Colonic mucosa (tissue), 4 donors: ENCODE data around the gene HLA-DPA1. TPM values are rescaled to one million over a fixed set of nuclear protein-coding genes. Genes with fewer than 3 reads are reported as not detected.

Experiments used
- DNase-seq: peaks from one replicate; pipeline ENCODE4 v3.0.0-alpha.2; 2020
- H3K27ac ChIP-seq: fragments of 200-600 bp; one replicate; pipeline ENCODE4 v1.8.0; 2021
- H3K27me3 ChIP-seq: fragments of 200-600 bp; one replicate; pipeline ENCODE4 v1.8.0; 2021
- H3K36me3 ChIP-seq: fragments of 200-600 bp; one replicate; pipeline ENCODE4 v1.8.0; 2021
- H3K4me1 ChIP-seq: fragments of 200-600 bp; one replicate; pipeline ENCODE4 v1.8.0; 2021; ENCODE audit warnings: mild to moderate bottlenecking
- H3K4me3 ChIP-seq: fragments of 200-600 bp; one replicate; pipeline ENCODE4 v1.8.0; 2021
- H3K9ac ChIP-seq, 2 donors: one replicate each; pipeline ENCODE4 v1.7.0; 2013; ENCODE audit warnings: control low read depth in 2 of 2, low read depth in 2 of 2, low read length in 2 of 2
- H3K9me3 ChIP-seq: fragments of 200-600 bp; one replicate; pipeline ENCODE4 v1.8.0; 2021
- intact Hi-C: fragments of 100-400 bp; cut with DNase I; formaldehyde crosslinking; loops from one replicate; pipeline ENCODE4 v1.14.1; 2022
- total RNA-seq, 2 donors: library from RNA; stranded (reverse); fragmentation: NEBNext Ultra II Directional in 1 of 2; extraction: Animal tissue kit (Norgen Biotek cat#: 25700) in 1 of 2; gene quantifications; one replicate each; pipeline ENCODE4 v1.2.1, GENCODE V29; 2021
- TF ChIP-seq, protein P1 (sequence below): fragments of 200-600 bp; IDR thresholded peaks from one replicate; pipeline ENCODE4 v1.8.0; 2022; ENCODE audit warnings: antibody characterized with exemption, mild to moderate bottlenecking
- donor health status: healthy.
- donor health status: DM: no; HTN: no; CAD: no.
- donor health status: DM: no; HTN: no; CAD: no.

HLA-DPA1 gene
- total RNA-seq, 2 donors from 2014 or later: 18.7 to 58.7 TPM

DNA sequence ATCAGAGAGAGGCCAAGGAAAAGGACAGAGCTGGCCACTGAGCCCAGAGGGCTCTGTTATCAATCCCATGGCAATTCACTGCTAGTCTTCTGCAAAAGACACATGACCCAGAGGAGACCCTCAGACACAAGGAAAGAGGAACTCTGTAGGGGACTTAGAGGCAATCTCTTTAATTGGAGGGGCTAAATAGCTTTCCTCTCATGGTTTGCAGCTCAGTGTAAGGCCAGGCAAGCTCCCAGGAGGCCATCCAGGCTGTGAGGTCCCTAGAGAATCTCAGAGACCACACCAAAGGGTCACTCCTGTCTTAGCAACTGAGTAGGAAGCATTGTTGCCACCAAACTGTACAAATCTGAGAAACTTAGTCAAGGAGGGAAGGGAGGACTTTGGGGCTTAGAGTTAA, 54.1 kb downstream of the HLA-DPA1 start:
- intact Hi-C loops: no loop called here
- Histone ChIP-seq H3K27me3 (no peaks in the 10 kb centered on the region), H3K4me1 (peaks cover 4% of the 10 kb centered on the region), H3K9me3 (no peaks in the 10 kb centered on the region), H3K4me3 (no peak overlapping the region), H3K36me3 (no peaks in the 10 kb centered on the region), H3K9ac (peak overlapping the region in 1 of 2 donors; percentile 22), H3K27ac (peak overlapping the region; percentile 39)
- DNase-seq: no peak
- TF ChIP-seq, protein P1, sequence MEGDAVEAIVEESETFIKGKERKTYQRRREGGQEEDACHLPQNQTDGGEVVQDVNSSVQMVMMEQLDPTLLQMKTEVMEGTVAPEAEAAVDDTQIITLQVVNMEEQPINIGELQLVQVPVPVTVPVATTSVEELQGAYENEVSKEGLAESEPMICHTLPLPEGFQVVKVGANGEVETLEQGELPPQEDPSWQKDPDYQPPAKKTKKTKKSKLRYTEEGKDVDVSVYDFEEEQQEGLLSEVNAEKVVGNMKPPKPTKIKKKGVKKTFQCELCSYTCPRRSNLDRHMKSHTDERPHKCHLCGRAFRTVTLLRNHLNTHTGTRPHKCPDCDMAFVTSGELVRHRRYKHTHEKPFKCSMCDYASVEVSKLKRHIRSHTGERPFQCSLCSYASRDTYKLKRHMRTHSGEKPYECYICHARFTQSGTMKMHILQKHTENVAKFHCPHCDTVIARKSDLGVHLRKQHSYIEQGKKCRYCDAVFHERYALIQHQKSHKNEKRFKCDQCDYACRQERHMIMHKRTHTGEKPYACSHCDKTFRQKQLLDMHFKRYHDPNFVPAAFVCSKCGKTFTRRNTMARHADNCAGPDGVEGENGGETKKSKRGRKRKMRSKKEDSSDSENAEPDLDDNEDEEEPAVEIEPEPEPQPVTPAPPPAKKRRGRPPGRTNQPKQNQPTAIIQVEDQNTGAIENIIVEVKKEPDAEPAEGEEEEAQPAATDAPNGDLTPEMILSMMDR: no peak

DNA sequence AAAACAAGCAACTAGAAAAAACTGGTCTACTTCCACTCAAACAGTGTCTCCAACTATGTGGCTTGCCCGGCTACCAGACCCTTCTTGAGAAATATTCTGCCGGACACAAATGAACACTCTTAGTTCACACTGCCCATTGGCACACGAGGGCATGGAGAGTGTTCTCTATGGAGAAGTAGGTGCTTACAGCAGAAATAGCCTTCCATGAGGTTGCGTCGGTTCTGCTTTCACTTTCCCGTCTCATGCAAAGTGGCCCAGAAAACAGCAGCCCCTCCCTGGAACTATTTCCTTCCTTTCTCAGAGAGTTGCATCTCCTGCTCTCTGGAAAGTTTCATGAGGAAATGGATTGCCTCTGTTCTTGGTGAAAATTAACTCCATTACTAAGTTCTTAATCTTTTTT, 54.5 kb downstream of the HLA-DPA1 start:
- DNase-seq: peak; percentile 63
- intact Hi-C loops: no loop called here
- Histone ChIP-seq H3K4me1 (peaks cover 4% of the 10 kb centered on the region), H3K9ac (peak overlapping the region in 1 of 2 donors; percentile 22), H3K4me3 (no peak overlapping the region), H3K27me3 (no peaks in the 10 kb centered on the region), H3K27ac (peak overlapping the region; percentile 39), H3K9me3 (no peaks in the 10 kb centered on the region), H3K36me3 (no peaks in the 10 kb centered on the region)
- TF ChIP-seq, protein P1: no peak

DNA sequence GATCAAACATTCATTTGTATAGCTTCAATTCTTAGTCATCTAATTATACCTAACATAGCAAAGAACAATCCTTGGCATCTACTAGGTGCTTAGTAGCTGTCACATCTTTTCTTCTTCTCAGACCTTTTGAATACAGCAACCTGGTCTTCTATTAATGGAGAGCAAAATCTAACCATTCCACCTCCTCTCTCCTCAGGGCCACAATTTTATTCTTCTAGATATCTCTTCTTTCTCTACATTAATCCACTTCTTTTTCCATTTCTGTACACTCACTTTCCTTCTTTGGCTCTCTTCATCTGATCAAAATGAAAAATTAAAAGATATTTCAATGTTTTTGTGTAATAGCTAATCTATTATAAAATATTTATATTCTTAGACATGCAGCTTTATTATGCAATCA, 55.0 kb downstream of the HLA-DPA1 start:
- TF ChIP-seq, protein P1: no peak
- peak overlapping the region; percentile 39 for H3K27ac ChIP-seq
- no peaks in the 10 kb centered on the region for H3K9me3 ChIP-seq
- no peaks in the 10 kb centered on the region for H3K27me3 ChIP-seq
- H3K9ac ChIP-seq: no peak overlapping the region
- no peak overlapping the region for H3K4me3 ChIP-seq
- no peaks in the 10 kb centered on the region for H3K36me3 ChIP-seq
- H3K4me1 ChIP-seq: peaks cover 4% of the 10 kb centered on the region
- no peak for DNase-seq
- intact Hi-C loops: no loop called here

DNA sequence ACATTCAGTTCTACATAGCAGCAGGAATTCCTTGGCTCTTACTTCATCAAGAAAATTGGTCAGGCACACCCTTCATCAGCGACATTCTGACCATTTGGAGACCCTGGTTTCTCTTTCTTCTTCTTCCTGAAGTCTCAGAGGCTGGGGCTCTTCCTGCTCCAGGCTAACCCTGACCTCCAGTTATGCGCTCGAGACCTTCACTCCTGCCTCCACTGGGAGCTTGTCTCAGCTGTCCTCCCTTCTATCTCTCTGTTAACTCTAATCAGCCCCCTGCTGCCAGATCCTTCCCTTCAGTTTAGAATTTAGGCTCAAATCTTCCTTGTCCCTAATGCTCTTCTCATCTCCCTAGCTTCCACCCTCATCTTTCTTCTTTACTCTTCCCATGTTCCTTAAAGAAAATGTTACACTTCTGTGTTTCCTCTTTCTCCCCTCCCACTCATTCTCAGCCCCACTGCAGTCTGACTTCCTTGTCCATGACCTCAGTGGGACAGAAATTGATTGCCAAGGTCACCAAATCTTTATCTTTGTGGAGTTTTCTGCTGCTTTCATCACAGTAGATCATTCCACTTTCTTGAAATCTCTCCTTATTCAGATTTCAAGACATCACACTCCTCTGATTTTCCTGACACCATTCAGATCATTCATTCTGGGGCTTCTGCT, 55.6 kb downstream of the HLA-DPA1 start:
- intact Hi-C loops: no loop called here
- Histone ChIP-seq H3K4me1 (peaks cover 4% of the 10 kb centered on the region), H3K27me3 (no peaks in the 10 kb centered on the region), H3K9me3 (no peaks in the 10 kb centered on the region), H3K27ac (peak overlapping the region; percentile 39), H3K36me3 (no peaks in the 10 kb centered on the region), H3K4me3 (no peak overlapping the region), H3K9ac (no peak overlapping the region)
- TF ChIP-seq, protein P1: no peak
- no peak for DNase-seq

DNA sequence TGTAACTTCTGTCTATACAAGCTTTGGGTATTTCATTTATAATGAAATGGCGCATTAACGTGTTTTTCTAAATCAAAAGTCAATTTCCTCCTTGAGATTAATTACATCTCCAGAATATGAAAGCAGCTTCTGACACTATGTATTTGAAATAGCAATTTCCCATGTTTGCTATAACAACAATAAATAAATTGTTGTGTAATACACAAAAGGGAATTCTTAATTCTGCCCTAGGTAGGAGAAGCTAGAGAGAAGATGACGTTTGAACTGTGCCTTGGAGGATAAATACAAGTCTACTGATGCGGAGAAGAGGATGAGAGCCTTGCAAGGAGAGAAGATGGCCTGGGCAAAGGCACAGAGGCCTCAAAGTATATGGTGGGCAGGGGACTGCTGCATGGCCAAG, 56.4 kb downstream of the HLA-DPA1 start:
- intact Hi-C loops: no loop called here
- TF ChIP-seq, protein P1: no peak
- Histone ChIP-seq H3K9ac (no peak overlapping the region), H3K9me3 (no peaks in the 10 kb centered on the region), H3K4me3 (no peak overlapping the region), H3K27ac (no peak overlapping the region), H3K36me3 (no peaks in the 10 kb centered on the region), H3K27me3 (no peaks in the 10 kb centered on the region), H3K4me1 (peaks cover 4% of the 10 kb centered on the region)
- no peak for DNase-seq
